ENCODE measurements around the gene RIN1.
A peak's percentile ranks its signal among the peaks of the same experiment; 100 is the strongest.

The RIN1 gene

GRCh38 chr11:66282468-66283455, 53.5 kb downstream of the RIN1 start:
- peak; percentile 100 for DNase-seq (ENCODE audit: low read depth)
